Measurements from ENCODE around the gene MFGE8.
A peak's percentile ranks its signal among the peaks of the same experiment; 100 is the strongest.

The MFGE8 gene

DNA sequence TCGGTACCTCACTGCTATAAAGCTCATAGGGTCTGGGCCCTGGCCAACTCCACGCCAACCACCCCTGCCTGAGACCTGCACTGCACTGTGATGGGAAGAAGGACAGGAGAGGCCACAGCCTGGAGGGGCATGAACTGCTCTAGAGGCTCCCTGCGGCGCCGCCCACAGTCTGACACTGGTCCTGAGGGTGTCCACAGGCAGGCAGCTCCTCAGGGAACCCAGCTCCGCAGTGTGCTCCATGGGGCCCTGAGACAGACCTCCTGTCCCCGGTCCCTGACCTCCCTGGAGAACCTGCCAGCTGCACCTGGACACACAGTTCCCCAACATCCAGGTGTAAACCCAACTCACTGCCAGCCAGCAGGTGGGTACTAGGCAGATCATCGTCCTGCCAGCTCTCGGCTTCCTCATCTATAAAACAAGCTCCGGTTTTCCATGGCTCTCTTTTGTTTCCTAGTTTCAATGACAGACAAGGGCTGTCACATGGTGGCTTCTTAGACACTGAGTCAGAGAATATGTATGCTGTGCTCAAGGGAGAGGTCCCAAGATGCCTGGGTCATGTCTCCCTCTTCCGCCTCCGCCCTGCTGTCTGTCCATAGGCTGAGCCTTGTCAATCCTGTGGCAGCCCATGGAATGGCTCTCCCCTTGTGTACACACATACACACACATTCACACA is 12.7 kb downstream of the MFGE8 start:
- peak; percentile 61 for DNase-seq (ENCODE audit: low spot score)

DNA sequence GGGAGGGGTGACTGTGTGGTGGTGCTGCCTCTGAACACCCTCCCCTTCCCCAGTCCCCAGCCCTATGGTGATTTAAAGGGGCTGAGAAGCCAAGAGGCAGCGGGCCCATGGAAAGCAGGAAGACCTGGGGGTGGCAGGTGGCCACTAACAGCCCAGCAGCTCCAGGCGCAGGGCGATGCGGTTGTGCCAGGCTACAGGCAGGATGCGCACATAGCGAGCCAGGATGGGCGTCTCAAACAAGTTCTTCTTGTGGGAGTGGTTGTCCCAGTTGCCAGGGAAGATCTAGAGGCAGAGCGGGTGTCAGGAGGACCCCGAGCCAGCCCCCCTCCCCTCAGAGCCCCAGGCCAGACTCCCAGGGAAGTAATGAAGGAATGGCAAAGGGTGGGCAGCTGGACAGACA is 13.9 kb downstream of the MFGE8 start:
- no peak for DNase-seq (ENCODE audit: low spot score)

DNA sequence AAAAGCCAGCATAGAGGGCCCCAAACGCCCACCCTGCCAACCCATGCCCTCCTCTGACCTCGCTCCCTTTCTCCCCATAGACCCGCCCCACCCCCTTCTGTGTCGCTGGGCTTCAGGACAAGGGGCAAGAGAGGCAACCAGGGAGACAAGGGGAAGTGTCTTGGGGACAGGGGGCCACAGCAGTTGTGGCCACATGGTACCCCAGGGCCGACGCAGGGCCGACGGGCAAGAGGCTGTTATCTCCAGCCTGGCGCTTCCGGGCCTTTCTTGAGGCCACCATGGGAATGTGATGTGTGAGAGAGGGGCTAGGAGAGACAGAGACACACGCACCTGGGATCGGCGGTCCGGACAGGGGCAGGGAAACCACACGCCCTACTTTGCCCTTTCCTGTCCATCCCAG is 14.4 kb downstream of the MFGE8 start:
- no peak for DNase-seq (ENCODE audit: low spot score)

DNA sequence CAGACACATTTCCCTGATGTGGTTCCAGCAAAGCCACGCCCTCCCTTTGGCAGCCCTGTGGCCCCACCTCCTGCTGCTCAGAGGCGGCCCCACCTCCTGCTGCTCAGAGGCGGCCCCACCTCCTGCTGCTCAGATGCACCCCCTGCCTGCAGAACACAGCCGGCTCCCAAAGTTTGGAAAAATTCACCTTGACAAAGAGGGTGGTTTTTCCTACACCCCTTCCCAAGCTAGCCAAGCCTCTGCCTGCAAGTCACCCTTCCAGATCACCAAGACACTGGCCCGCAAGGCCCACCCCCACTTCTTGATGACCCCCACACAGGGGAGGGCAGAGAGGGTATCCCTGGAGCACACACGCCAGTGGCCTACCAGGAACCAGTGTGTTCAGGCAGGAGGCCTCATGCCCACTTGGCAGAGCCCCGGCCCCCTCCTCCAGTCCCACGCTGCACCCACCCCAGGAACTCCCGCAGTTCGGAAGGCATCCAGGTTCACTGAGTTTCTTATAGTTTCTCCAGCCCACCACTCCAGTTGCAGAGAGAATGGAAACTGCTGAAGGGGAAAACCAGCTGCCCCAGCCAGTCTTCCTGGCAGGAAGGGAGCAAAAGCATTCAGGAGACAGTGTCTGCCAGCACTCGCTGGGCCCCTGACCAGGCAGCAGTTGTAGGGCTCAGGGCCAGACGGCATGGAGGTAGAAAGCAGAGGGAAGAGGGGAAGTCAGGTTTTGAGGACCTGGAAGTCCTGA is 15.6 kb downstream of the MFGE8 start:
- DNase-seq (ENCODE audit: low spot score) = peak; percentile 53

DNA sequence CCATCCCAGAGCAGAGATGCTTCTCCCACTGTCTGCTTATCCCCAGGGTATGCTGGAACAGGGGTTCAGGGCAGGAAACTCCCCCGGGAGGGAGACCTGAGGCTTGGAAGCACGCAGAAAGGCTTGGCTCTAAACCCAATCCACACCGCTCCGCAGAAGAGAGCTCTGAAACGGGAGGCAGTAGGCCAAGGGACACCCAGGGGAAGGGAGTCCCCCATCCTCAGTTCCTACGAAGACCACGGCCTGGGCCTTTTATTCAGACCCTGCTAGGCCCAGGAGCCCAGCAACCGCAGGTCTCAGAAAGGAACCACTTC is 16.1 kb downstream of the MFGE8 start:
- no peak for DNase-seq (ENCODE audit: low spot score)

DNA sequence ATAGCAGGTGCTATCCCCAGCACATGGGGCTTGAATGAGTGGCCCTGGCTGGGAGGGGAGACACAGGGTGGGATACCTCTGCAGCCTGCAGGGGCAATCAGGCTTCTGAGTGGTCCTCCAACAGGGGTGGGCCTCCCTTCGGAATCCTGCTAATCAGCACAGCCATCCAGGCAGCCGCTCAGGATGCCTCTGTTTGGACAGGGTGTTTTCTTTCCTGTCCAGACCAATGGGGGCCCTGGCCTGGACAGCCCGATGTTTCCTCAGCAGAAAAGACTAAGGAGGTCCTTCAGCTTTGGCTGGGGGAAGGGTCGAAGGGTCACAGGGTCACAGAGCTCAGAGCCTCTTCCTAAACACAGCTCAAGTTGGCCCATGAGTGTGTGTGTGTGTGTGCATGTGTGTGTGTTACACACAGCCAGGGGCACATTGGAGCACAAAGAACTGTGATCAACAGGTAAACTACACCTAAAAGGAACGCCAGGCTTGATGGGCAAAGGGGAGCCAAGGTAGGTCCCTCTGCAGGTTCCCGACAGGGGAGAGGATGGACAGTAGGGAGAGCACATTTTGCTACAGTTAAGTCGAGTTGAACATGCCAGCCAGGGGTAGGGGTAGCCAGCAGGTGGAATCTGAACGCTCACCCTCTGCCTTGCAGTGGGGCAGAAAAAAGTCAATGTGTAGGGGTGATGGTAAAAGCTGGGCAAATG is 16.7 kb downstream of the MFGE8 start:
- no peak for DNase-seq (ENCODE audit: low spot score)

DNA sequence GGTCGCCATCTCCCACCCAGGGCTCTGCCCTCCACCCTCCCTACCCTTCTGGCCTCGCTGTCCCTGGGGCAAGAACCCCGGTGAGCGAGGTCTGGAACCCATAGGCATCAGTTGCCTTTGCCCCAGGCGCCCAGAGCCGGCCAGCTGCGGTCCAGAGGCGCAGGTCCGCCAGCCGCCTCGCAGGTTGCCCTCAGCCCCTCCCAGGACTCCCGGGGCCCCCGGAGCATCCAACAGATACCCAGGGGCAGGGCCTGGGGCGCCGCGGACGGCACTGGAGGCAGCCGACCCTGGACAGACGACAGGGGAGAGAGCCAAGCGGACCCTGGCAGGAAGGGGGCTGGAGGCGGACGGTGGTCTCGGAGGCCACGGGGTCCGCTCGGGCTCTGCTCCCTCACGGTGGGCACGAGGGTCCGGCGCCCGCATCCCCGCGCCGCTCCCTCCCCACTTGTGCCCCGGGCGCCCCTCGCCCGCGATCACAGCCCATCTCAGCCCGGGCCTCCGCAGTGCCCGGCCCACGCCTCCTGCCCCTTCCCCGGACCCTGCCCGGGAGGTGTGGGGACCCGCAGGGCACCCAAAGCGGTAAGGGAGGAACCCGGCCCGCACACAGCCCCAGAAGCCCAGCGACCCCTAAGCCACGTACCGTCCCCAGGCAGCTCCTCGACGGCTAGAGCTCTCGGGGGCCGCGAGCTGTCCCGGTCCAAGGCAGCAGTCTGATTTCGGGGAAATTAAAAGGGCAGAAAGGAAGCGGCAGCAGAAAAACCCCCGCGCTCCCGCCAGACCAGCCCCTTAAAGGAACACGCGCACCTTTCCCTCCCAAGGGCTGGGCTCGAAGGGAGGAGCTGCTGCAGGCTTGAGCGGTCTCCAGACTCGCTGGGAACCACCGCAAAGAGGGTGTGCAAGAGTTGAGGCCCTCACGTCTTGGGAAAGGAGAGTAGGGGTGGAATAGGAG is 18.1 kb downstream of the MFGE8 start, which contains the start of gene HAPLN3:
Gene HAPLN3, minus strand, starts transcription at position 726 of the 949 bp plus-strand sequence. CDS start 8,246 bp downstream, outside the sequence.
- no peak for DNase-seq (ENCODE audit: low spot score)

DNA sequence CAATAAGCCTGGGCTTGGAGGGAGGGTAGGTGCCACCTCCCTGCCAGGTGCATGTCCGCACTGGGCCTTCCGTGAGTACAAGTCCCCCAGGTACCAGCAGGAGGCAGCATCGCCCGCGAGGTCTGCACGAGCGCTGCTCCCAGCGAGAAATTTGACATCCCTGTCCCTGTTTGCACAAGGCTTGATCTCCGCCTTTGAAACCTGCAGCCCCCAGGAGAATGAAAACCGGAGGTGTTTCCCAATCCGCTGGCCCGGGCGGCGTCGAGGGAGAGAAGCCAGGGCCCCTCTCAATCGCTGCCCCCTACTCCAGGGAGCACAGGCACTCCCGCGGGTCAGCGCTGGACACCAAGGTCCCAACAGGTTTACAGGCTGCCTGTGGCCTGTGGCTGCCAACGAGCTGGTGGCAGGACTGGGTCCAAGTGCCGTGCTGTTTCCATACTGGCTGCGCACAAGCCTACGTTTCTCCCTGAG is 18.8 kb downstream of the MFGE8 start:
- no peak for DNase-seq (ENCODE audit: low spot score)

DNA sequence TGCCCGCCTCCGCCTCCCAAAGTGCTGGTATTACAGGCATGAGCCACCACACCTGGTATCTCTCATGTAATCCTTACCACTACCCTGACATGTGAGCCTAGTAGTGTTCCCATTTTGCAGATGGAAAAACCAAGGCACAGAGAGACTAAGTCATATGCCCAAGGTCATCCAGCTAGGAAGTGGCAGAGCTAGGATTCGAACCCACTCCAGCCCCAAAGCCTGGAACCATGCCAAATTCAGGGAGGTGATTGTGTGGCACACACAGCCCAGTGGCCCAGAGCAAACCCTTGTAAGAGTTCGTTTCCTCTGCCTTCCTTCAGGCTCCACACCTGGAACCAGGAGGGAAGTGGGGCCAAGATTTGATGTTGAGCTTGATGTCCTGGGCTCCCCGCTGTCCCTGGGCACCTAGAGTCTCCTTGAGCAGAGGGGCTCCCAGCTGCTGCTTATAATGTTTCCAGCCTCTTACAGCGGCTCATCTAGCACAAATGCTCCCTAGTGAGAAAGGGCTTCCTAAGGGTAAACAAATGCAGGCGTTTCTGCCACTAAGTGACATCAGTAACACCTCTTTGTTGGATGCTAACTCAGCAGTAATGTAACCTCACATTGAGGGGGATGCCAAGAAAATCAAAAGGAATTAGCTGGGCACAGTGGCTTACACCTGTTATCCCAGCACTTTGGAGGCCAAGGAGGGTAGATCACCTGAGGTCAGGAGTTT is 21.5 kb downstream of the MFGE8 start:
- no peak for DNase-seq (ENCODE audit: low spot score)

DNA sequence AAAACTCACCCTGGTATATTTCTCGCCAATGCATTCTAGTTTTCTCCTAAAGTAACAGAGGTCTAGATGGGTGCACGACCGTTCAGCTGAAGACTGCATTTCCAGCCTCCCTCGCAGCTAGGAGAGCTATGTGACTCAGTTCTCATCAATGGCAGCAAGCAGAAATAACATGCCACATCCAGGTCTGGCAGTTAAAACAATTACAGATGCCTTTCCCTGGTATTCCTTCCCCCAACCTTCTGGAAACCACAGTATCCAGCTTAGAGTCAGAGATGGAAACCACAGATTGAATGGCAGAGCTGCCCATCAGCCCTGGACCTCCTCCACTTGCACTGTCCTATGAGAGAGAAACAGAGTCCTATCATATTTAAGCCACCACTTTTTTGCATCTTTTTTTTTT is 22.7 kb downstream of the MFGE8 start:
- no peak for DNase-seq (ENCODE audit: low spot score)

DNA sequence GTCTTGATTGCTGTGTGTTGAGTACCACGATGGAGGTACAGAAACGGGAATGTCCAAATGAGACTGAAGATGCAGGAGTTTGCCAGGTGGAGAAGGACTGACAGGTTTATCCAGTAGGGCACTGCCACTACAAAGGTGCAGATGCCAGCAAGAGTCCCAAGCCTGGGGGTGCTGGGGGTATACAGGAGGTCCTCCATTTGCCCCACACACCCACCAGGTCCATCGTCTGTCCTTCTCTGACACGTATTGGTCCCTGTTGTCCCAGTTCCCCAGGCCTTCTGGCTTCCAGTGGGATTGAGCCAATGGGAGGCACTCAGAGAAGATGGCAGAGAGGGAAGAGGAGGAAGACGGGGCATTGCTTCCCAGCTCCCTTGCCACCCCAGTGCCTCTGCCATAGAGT is 24.5 kb downstream of the MFGE8 start:
- DNase-seq (ENCODE audit: low spot score) = no peak

DNA sequence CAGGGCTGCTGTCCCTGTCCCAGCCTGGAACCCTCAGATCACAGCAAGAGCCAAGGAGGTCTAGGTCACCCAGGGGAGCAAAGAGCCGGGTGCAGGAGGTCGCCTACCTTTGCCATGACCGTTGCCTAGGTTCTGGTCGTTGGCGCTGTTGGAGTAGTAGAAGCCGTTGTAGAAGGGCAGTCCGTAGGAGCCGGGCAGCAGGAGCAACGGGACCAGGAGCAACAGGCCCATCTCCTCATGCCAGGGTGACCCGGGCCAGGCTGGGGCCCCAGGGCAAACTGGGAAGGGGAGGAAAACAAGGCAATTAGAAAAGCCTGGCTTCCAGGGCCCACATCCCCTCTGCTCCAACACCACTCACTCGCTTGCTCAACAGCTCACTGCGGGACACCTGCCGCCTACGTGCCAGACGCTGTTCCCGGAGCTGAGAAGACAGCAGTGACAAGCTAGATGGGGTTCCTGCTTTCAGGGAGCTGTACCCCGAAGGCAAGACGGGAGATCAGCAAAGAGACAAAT is 26.1 kb downstream of the MFGE8 start:
- no peak for DNase-seq (ENCODE audit: low spot score)

DNA sequence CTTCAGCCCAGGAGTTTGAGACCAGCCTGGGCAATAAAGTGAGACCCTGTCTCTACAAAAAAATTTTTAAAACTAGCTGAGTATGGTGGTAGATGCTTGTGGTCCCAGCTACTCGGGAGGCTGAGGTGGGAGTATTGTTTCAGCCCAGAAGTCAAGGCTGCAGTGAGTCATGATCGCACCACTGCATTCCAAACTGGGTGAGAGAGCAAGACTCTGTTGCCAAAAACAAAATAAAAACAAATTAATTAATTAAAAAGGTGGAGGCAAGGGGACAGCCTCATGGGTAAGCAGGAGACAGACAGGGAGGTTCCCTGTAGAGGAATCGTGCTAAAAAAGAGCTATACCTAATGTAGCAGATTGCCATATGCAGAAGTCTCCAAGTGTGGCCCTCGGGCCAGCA is 30.4 kb downstream of the MFGE8 start:
- DNase-seq (ENCODE audit: low spot score) = no peak

DNA sequence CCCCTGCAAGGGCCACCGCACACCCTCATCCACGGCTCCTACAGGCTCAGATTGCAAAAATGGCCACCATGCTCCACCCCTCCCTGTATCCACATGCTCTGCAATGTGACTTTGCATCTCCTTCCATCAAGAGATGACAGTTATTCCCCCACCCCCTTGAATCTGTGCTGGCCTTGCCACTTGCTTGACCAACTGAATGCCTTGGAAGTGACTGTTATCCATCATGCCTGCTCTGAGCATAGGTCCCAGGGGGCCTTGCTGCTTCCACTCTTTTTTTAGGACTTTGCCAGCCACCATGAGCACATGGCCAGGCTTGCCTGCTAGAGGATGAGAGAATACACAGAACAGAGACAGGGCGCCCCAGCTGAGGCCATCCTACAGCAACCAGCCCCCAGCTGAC is 31.4 kb downstream of the MFGE8 start:
- DNase-seq (ENCODE audit: low spot score) = no peak

DNA sequence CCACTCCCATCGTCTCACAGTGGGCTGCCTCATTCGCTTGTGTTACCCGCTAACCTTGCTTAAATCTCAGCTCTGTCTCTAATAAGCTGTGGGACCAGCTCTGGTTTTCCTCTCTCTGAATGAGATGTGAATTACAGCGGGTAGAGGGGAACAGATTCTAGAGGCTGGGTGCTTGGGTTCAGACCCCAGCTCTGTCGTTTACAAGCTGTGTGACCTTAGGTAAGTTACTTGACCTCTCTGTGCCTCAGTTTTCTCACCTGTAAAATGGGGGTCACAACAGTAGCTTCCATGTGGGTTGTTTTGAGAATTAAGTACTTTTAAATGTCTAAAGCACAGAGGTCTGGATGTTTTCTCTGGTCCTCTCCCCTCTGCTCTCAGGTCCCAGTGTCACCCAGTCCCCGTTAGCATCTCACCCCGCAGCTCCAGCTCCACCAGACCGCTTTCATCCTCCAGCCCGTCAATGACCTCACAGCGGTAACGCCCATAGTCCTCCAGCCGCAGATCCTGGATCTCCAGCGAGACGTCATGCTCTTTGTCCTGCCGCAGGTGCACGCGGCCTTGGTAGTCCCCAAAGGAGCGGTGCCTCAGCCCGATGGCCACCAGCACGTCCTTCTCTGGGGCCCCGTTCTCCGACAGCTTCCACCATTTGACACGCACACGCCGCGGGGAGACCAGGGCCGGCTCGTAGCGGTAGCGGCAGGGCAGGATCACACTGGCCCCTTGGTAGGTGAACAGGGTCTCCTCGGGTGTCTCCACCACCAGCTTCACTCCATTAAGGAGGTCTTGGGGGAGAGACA is 32.0 kb downstream of the MFGE8 start:
- DNase-seq (ENCODE audit: low spot score) = no peak

DNA sequence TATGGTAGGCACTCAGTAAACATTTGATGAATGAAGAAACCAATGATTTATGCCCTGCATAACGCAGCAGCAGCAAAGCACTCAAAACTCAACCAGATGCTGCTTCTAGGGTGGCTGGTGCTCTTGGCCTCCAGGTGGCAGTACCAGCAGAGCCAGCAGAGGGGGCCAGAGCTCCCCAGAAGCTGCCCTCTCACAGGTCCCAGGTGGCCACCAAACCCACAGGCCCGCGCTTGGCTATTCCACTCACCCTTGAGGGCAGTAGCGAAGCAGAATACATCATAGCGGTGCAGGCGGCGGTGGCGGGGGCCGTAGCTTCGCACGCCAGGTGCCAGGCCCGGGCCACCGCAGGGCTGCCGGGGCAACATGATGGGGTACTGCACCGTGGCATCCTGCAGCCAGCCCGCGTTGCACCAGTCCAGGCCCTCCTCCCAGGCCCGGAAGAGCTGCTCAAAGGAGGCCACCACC is 34.4 kb downstream of the MFGE8 start:
- DNase-seq (ENCODE audit: low spot score) = peak; percentile 25

DNA sequence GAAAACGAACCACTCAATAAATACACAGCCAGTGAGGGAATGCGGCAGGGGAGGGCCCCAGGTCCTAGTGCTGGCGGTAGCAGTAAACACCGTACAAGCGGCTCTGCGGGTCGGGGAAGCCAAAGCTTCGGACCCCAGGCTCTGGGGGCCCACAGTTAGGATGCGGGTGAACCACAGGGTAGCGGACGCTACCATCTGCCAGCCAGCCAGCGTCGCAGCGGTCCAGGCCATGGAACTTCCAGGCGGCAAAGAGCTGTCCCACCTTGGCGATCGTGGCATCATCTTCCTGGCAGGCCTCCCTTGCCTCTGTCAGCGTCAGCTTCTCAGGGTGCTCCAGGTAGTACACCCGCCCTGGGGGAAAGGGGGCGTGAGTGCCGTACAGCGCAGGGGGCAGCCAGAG is 35.3 kb downstream of the MFGE8 start:
- DNase-seq (ENCODE audit: low spot score) = no peak

DNA sequence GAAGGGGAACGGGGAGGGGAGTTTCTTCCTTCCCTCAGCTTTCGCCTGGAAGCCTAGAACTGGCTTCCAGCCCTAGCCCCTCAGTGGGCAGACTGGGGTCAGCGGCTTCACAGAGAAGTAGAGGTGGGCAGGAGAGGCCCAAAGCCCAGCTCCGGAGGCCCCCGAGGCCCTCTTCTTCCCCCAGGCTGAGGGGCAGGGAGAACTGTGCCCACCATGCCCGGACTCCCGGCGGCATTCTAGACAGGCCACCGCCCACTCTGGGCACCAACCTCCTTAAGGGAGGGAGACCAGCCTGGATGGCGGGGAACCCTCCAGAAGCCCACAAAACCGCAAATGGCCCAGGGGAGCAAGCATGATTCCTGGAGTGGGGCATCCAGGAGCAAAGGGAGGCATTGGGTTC is 35.8 kb downstream of the MFGE8 start:
- DNase-seq (ENCODE audit: low spot score) = no peak

DNA sequence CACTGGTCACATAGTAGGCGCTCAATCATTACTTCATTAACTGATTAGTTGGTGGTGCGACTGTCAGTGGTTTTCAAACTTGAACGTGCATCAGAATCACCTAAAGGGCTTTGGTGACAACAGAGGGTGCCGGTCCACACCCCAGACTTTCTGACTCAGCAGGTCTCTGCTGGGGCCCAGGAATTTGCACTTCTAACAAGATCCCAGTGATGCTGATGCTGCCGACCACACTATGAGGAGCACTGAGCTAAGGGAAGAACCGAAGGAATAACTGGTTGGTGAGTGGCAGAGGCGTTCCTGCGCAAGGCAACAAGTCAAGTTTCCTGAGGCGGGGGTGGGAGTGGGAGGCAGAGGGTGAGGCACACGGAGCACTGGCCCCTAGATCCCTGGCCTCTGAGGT is 36.6 kb downstream of the MFGE8 start:
- DNase-seq (ENCODE audit: low spot score) = no peak

DNA sequence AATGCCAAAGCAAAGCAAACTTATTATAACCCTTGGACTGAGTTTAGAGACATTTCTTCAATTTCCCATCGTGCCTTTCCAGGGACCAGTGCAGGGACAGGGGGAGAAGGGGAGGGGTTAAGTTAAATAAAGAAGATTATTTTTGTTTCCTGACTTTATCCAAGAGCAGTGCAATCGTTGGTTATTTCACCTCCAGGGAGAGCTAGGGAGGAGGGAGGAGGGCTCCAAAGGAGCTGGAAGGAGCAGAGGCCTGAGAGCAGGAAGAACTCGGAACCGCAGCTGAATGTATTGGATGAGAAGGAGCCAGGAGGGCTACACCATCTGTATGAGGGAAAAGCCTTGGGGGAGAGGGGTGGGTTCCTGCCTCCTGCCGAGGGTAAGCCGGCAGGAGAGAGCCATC is 38.5 kb downstream of the MFGE8 start:
- DNase-seq (ENCODE audit: low spot score) = no peak
